K562 (cell line): Measurements from ENCODE around the gene SNX33. TPM values are rescaled to one million over a fixed set of nuclear protein-coding genes. Genes with fewer than 3 reads are reported as not detected.

ENCODE experiments used
- ATAC-seq: fragments of 200-7000 bp; cut with Tn5 transposase; 3 replicates; pipeline ENCODE4 v1.9.1; 2020; ENCODE audit warnings: moderate library complexity
- BruUV-seq: library from RNA; stranded (reverse); fragments of 400-500 nt; replicated peaks from 2 replicates; lab custom pipeline; 2021; lab: Mats Ljungman, UMichigan
- CTCF ChIA-PET: fragments of 300-600 bp; formaldehyde crosslinking; extraction: SDS; loops from one replicate; lab custom pipeline; 2021; ENCODE audit warnings: low intra/inter-chr PET ratio; lab: Yijun Ruan, JAX
- POLR2A ChIA-PET: fragments of 300-600, 350-650 bp; sonication (Branson Sonifier 250); formaldehyde crosslinking; extraction: SDS; loops from one replicate; lab custom pipeline; 2021; ENCODE audit warnings: antibody characterized with exemption, inconsistent platforms; lab: Yijun Ruan, JAX
- DNase-seq, 4 experiments: peaks; one replicate each; pipeline versions ENCODE4 v3.0.0 to v3.0.0-alpha.2; 2011 to 2018; ENCODE audit warnings: low spot score in 3 of 4, mixed read lengths in 3 of 4; ENCODE audit errors: extremely low read depth in 1 of 4
- FAIRE-seq: peaks from 2 replicates; lab custom pipeline; 2011; peaks lifted over from hg19 to GRCh38; lab: Jason Lieb, UNC
- H2AFZ ChIP-seq: 2 replicates; pipeline ENCODE4 v1.6.0; 2011; ENCODE audit warnings: low read depth, low read length, control low read depth, inconsistent platforms
- H3K27ac ChIP-seq: fragments of 200-600 bp; 3 replicates; pipeline ENCODE4 v1.8.0; 2011; ENCODE audit warnings: low read depth, mild to moderate bottlenecking, control low read depth, inconsistent platforms, low read length, moderate library complexity, mixed read lengths; ENCODE audit errors: extremely low read depth
- H3K27me3 ChIP-seq, 2 experiments: fragments of 300-600 bp in 1 of 2; 2 replicates in 1 of 2; 3 replicates in 1 of 2; pipeline versions ENCODE4 v1.6.0 to v1.8.0; 2011; ENCODE audit warnings: inconsistent platforms in 2 of 2, low read length in 2 of 2, mild to moderate bottlenecking in 1 of 2, mixed read lengths in 1 of 2, moderate library complexity in 1 of 2; ENCODE audit not compliant: control insufficient read depth in 2 of 2, insufficient read depth in 2 of 2
- H3K36me3 ChIP-seq: fragments of 300-600 bp; 3 replicates; pipeline ENCODE4 v1.8.0; 2011; ENCODE audit warnings: mild to moderate bottlenecking, low read length, inconsistent platforms; ENCODE audit not compliant: control insufficient read depth, insufficient read depth
- H3K4me1 ChIP-seq, 2 experiments: fragments of 200-600 bp in 1 of 2; replicated peaks in 1 of 2; 2 replicates in 1 of 2; 3 replicates in 1 of 2; pipeline versions ENCODE4 v1.5.1 to v1.8.0; 2011; ENCODE audit warnings: inconsistent platforms in 2 of 2, low read length in 2 of 2, mild to moderate bottlenecking in 1 of 2, mixed read lengths in 1 of 2, moderate library complexity in 1 of 2; ENCODE audit not compliant: control insufficient read depth in 2 of 2, insufficient read depth in 2 of 2
- H3K4me2 ChIP-seq: 2 replicates; pipeline ENCODE4 v1.6.1; 2011; ENCODE audit warnings: low read length, control low read depth, inconsistent platforms, mixed read lengths; ENCODE audit not compliant: insufficient read depth
- H3K4me3 ChIP-seq: fragments of 200-600 bp; sonication (generic), shearing (Covaris generic); 2 replicates; pipeline ENCODE4 v1.5.1; 2016; ENCODE audit warnings: control low read depth, inconsistent platforms
- H3K79me2 ChIP-seq: fragments of 200-600 bp; 3 replicates; pipeline ENCODE4 v1.8.0; 2011; ENCODE audit warnings: low read length, inconsistent platforms; ENCODE audit not compliant: control insufficient read depth, insufficient read depth
- H3K9ac ChIP-seq, 2 experiments: 2 replicates each; pipeline versions ENCODE4 v1.6.0 to v1.6.1; 2011; ENCODE audit warnings: low read depth in 2 of 2, low read length in 2 of 2, control low read depth in 1 of 2, inconsistent platforms in 1 of 2, mild to moderate bottlenecking in 1 of 2, mixed read lengths in 1 of 2; ENCODE audit not compliant: insufficient read depth in 1 of 2
- H3K9me1 ChIP-seq: one replicate; pipeline ENCODE4 v1.6.0; 2011; ENCODE audit warnings: inconsistent platforms, mild to moderate bottlenecking, low read length, moderate library complexity; ENCODE audit not compliant: control insufficient read depth, insufficient read depth
- H3K9me3 ChIP-seq: replicated peaks from 2 replicates; pipeline ENCODE4 v1.5.1; 2011; ENCODE audit warnings: low read depth, low read length, inconsistent platforms; ENCODE audit not compliant: control insufficient read depth, insufficient read depth
- H4K20me1 ChIP-seq: replicated peaks from 2 replicates; pipeline ENCODE4 v1.6.1; 2011; ENCODE audit warnings: low read length, inconsistent platforms, mixed read lengths; ENCODE audit not compliant: control insufficient read depth, insufficient read depth
- DMBX1 ChIP-seq: fragments of 250-450 bp; sonication (Bioruptor Pico); IDR thresholded peaks from 2 replicates; pipeline ENCODE4 v1.8.0; 2022; ENCODE audit warnings: inconsistent platforms, mild to moderate bottlenecking, moderate library complexity, borderline replicate concordance
- ERF ChIP-seq: fragments of 450-650 bp; formaldehyde crosslinking; IDR thresholded peaks from 2 replicates; pipeline ENCODE4 v1.4.0; 2020; ENCODE audit warnings: mild to moderate bottlenecking, mixed read lengths
- FOXA1 ChIP-seq: fragments of 450-650 bp; IDR thresholded peaks from 2 replicates; pipeline ENCODE4 v1.6.1; 2016; ENCODE audit warnings: mild to moderate bottlenecking, borderline replicate concordance
- POLR2H ChIP-seq: IDR thresholded peaks from 2 replicates; pipeline ENCODE4 v1.6.1; 2016; ENCODE audit warnings: missing genetic modification characterization, low read depth, mild to moderate bottlenecking, control low read depth, missing compliant biosample characterization, moderate library complexity
- RBM14 ChIP-seq: fragments of 200-400 bp; formaldehyde crosslinking; IDR thresholded peaks from 2 replicates; pipeline ENCODE4 v1.6.1; 2018; ENCODE audit warnings: low read depth, mild to moderate bottlenecking, low read length, moderate library complexity, borderline replicate concordance; ENCODE audit not compliant: insufficient read depth
- RBM15 ChIP-seq: fragments of 200-400 bp; formaldehyde crosslinking; IDR thresholded peaks from 2 replicates; pipeline ENCODE4 v1.6.1; 2018; ENCODE audit warnings: mild to moderate bottlenecking, low read length, moderate library complexity; ENCODE audit not compliant: insufficient read depth
- ZBTB49 ChIP-seq: sonication (generic); formaldehyde crosslinking; IDR thresholded peaks from 2 replicates; pipeline ENCODE4 v1.8.0; 2022; ENCODE audit warnings: missing genetic modification reagents, mild to moderate bottlenecking, borderline replicate concordance
- ZBTB5 ChIP-seq: fragments of 450-650 bp; IDR thresholded peaks from 2 replicates; pipeline ENCODE4 v1.6.1; 2017; ENCODE audit warnings: antibody characterized with exemption
- ZFP91 ChIP-seq: sonication (generic); formaldehyde crosslinking; IDR thresholded peaks from 2 replicates; pipeline ENCODE4 v1.8.0; 2022; ENCODE audit warnings: mild to moderate bottlenecking, missing genetic modification reagents
- WGBS: fragments of 100-300 bp; shearing (Covaris generic); methylation state at CpG from one replicate; pipeline ENCODE4 v1.1.6; 2016; ENCODE audit warnings: low coverage, mixed read lengths; ENCODE audit not compliant: insufficient coverage; ENCODE audit errors: missing lambda C conversion rate; 5-methylcytosine and 5-hydroxymethylcytosine counted together
- in situ Hi-C: fragments of 300-500 bp; cut with MboI; formaldehyde crosslinking; loops from 4 replicates; pipeline ENCODE4 v1.15.0; 2018; ENCODE audit warnings: inconsistent platforms, mixed read lengths
- intact Hi-C: fragments of 100-400 bp; cut with micrococcal nuclease; formaldehyde crosslinking; loops from 2 replicates; pipeline ENCODE4 v1.14.2; 2022
- polyA plus RNA-seq, 8 experiments: library from polyadenylated mRNA; depleted of rRNA in 4 of 8; stranded (reverse) in 5 of 8; unstranded in 3 of 8; fragments of >200 nt; fragmentation: Nextera tagmentation in 2 of 8; fragmentation: Illumina TruSeq in 1 of 8; extraction: Ambion mirVana in 2 of 8; extraction: Trizol in 1 of 8; gene quantifications; 2 replicates each; pipeline versions ENCODE4 v1.2.1 to v1.2.3, GENCODE V29; 2011 to 2014; ENCODE audit warnings: inconsistent platforms in 1 of 8, missing spikeins in 1 of 8
- total RNA-seq, 7 experiments: library from RNA; depleted of rRNA in 6 of 7; stranded (reverse); fragments of >200 nt in 6 of 7; fragmentation: Illumina TruSeq in 2 of 7; extraction: Trizol in 2 of 7; gene quantifications; 2 replicates each; pipeline versions ENCODE4 v1.2.1 to v1.2.3, GENCODE V29; 2011 to 2021; ENCODE audit warnings: low replicate concordance in 1 of 7
- TF ChIP-seq, protein P1 (sequence below), 2 experiments: fragments of 450-650 bp in 1 of 2; sonication (generic) in 1 of 2; formaldehyde crosslinking in 1 of 2; IDR thresholded peaks in 1 of 2; conservative IDR thresholded peaks in 1 of 2; 2 replicates each; pipeline versions ENCODE4 v1.6.1 to v1.8.1; 2016 to 2023; ENCODE audit warnings: mild to moderate bottlenecking in 2 of 2, moderate library complexity in 2 of 2, inconsistent platforms in 1 of 2, missing genetic modification reagents in 1 of 2
- TF ChIP-seq, protein P2 (sequence below): fragments of 250-450 bp; sonication (Bioruptor Pico); IDR thresholded peaks from 2 replicates; pipeline ENCODE4 v1.5.0; 2021; ENCODE audit warnings: mild to moderate bottlenecking, borderline replicate concordance

Gene SNX33
- total and polyA plus RNA-seq, 9 of the 15 experiments (the other 6 are each of a cell fraction or from before 2014, with no cell fraction given) = 1.4 to 14.1 (median 8.2) TPM

DNA sequence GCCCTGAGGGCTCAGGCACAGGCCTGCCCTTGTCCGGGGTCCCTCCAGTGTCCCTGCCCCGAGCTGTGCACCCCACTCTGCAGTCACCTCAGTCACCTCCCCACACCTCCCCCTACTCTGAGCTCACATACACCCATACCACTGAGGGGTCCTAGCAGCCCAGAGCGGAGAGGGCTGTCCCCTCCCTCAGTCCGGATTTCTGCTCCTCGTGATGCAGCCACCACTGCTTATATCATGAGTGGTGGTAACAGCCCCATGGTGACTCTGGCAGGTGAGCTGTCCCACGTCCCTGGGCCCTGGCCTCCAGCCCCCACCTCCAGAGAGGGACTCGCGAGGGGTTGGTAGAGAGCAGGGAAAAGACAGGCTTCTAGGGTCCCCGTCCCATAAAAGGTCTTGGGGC lies 56.9 kb downstream of the SNX33 start:
- intact Hi-C loops (no loop called here), in situ Hi-C loops (no loop called here)
- no peak overlapping the region for H3K27ac ChIP-seq
- DNase-seq (no peak), ATAC-seq (no peak), FAIRE-seq (no peak)
- no peaks in the 10 kb centered on the region for H4K20me1 ChIP-seq
- no peaks in the 10 kb centered on the region for H3K9me3 ChIP-seq
- no peak overlapping the region for H2AFZ ChIP-seq
- H3K4me1 ChIP-seq = peaks cover 0 to 16% of the 10 kb centered on the region in 2 experiments; a peak in 3 of 5 replicates
- no peaks in the 10 kb centered on the region for H3K27me3 ChIP-seq
- WGBS = 56% methylated on average over 9 of the region's 9 CpGs
- no peaks in the 10 kb centered on the region for H3K36me3 ChIP-seq
- no TSS peak for BruUV-seq
- H3K79me2 ChIP-seq = no peaks in the 10 kb centered on the region
- POLR2A ChIA-PET = interaction anchor here (0.6 kb wide), 1 partner anchor 53 kb away, joined by 3 read pairs; no protein-coding TSS in a partner anchor
- H3K9me1 ChIP-seq = no peaks in the 10 kb centered on the region
- CTCF ChIA-PET = no interaction called here
- H3K4me3 ChIP-seq = no peak overlapping the region
- no peak overlapping the region for H3K4me2 ChIP-seq
- H3K9ac ChIP-seq = no peak overlapping the region; a peak in 1 of 4 replicates
- TF ChIP-seq ERF (CRISPR knock-in tag) (no peak), ZFP91 (CRISPR knock-in tag) (no peak), ZBTB5 (no peak), DMBX1 (CRISPR knock-in tag) (no peak), POLR2H (tag) (no peak), RBM14 (no peak), ZBTB49 (CRISPR knock-in tag) (no peak), RBM15 (no peak), FOXA1 (no peak)
- TF ChIP-seq, protein P1, sequence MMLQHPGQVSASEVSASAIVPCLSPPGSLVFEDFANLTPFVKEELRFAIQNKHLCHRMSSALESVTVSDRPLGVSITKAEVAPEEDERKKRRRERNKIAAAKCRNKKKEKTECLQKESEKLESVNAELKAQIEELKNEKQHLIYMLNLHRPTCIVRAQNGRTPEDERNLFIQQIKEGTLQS (IDR thresholded peaks at IDR 0.05) = no peak
- TF ChIP-seq, protein P1 (CRISPR knock-in tag; conservative IDR thresholded peaks at IDR 0.05) = no peak
- TF ChIP-seq, protein P2, sequence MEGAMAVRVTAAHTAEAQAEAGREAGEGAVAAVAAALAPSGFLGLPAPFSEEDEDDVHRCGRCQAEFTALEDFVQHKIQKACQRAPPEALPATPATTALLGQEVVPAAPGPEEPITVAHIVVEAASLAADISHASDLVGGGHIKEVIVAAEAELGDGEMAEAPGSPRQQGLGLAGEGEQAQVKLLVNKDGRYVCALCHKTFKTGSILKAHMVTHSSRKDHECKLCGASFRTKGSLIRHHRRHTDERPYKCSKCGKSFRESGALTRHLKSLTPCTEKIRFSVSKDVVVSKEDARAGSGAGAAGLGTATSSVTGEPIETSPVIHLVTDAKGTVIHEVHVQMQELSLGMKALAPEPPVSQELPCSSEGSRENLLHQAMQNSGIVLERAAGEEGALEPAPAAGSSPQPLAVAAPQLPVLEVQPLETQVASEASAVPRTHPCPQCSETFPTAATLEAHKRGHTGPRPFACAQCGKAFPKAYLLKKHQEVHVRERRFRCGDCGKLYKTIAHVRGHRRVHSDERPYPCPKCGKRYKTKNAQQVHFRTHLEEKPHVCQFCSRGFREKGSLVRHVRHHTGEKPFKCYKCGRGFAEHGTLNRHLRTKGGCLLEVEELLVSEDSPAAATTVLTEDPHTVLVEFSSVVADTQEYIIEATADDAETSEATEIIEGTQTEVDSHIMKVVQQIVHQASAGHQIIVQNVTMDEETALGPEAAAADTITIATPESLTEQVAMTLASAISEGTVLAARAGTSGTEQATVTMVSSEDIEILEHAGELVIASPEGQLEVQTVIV (CRISPR knock-in tag) = no peak
